Measurements from ENCODE around the gene ROR1.
A peak's percentile ranks its signal among the peaks of the same experiment; 100 is the strongest.

DNA sequence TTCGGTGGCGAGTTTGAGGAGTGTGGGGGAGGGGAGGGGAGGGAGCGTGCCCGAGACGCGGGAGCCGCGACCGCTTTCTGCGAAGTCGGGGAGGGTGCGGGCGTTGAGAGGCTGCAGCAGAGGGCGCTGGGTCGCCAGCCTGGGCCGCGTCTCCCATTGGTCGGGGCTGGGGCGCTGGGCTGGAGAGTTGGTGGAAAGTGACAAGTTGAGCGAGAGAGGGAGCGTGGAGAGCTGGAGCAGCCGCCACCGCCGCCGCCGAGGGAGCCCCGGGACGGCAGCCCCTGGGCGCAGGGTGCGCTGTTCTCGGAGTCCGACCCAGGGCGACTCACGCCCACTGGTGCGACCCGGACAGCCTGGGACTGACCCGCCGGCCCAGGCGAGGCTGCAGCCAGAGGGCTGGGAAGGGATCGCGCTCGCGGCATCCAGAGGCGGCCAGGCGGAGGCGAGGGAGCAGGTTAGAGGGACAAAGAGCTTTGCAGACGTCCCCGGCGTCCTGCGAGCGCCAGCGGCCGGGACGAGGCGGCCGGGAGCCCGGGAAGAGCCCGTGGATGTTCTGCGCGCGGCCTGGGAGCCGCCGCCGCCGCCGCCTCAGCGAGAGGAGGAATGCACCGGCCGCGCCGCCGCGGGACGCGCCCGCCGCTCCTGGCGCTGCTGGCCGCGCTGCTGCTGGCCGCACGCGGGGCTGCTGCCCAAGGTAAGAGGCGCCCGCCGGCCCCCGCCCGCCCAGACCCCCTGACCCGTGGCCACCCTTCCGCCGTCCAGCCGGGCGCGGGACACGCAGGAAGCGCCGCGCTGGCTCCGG lies at the start of gene ROR1:
- TF ChIP-seq, protein P1, sequence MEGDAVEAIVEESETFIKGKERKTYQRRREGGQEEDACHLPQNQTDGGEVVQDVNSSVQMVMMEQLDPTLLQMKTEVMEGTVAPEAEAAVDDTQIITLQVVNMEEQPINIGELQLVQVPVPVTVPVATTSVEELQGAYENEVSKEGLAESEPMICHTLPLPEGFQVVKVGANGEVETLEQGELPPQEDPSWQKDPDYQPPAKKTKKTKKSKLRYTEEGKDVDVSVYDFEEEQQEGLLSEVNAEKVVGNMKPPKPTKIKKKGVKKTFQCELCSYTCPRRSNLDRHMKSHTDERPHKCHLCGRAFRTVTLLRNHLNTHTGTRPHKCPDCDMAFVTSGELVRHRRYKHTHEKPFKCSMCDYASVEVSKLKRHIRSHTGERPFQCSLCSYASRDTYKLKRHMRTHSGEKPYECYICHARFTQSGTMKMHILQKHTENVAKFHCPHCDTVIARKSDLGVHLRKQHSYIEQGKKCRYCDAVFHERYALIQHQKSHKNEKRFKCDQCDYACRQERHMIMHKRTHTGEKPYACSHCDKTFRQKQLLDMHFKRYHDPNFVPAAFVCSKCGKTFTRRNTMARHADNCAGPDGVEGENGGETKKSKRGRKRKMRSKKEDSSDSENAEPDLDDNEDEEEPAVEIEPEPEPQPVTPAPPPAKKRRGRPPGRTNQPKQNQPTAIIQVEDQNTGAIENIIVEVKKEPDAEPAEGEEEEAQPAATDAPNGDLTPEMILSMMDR (IDR thresholded peaks at IDR 0.05): no peak
- peak; percentile 60; the same call in 1 of the 2 replicates for TF ChIP-seq MYBL2 (CRISPR knock-in tag; IDR thresholded peaks at IDR 0.05)
- TF ChIP-seq NFYB (CRISPR knock-in tag; conservative IDR thresholded peaks at IDR 0.05; ENCODE audit: low read depth): 0 out of 2 replicates have a peak, but pooled peaks have one; percentile 39
